GM18867 (cell line): ENCODE results near the gene OS9.
A peak's percentile ranks its signal among the peaks of the same experiment; 100 is the strongest.

Experiments used
- ATAC-seq: cut with Tn5 transposase; IDR thresholded peaks from one replicate; pipeline ENCODE4 v1.9.1; 2021; ENCODE audit warnings: mild to moderate bottlenecking, moderate library complexity; ENCODE audit not compliant: unreplicated experiment

The OS9 gene

GRCh38 chr12:57751788-57752667 is 58.1 kb downstream of the OS9 start, which contains the start of gene CDK4:
TSS of gene CDK4 (minus strand) at chr12:57752310. CDS start at chr12:57751717, 593 bp downstream.
- peak; percentile 68 for ATAC-seq

GRCh38 chr12:57752668-57753000 is 58.7 kb downstream of the OS9 start:
- ATAC-seq = no peak

- no peak for ATAC-seq
These were observed 59.9 kb downstream of the OS9 start for GRCh38 chr12:57753756-57754337.

- peak; percentile 41 for ATAC-seq
These were observed 60.7 kb downstream of the OS9 start, which contains the start of gene MARCHF9 for GRCh38 chr12:57754411-57755193. TSS of gene MARCHF9 (plus strand) at chr12:57755103. CDS start at chr12:57755529, 426 bp downstream.

- no peak for ATAC-seq
These were observed 61.2 kb downstream of the OS9 start for GRCh38 chr12:57755194-57755453.

- ATAC-seq = no peak
These were observed 61.8 kb downstream of the OS9 start for GRCh38 chr12:57755454-57756372.

- peak; percentile 22 for ATAC-seq
These were observed 62.7 kb downstream of the OS9 start for GRCh38 chr12:57756406-57757341.

GRCh38 chr12:57757771-57758170 is 63.8 kb downstream of the OS9 start:
- no peak for ATAC-seq

GRCh38 chr12:57758552-57759359 is 64.8 kb downstream of the OS9 start:
- no peak for ATAC-seq

- ATAC-seq = peak; percentile 34
These were observed 65.5 kb downstream of the OS9 start for GRCh38 chr12:57759360-57759980.

GRCh38 chr12:57760347-57760982 is 66.5 kb downstream of the OS9 start:
- no peak for ATAC-seq

GRCh38 chr12:57761391-57761998 is 67.6 kb downstream of the OS9 start:
- no peak for ATAC-seq

- ATAC-seq = no peak
These were observed 68.5 kb downstream of the OS9 start for GRCh38 chr12:57762463-57762862.

- no peak for ATAC-seq
These were observed 70.1 kb downstream of the OS9 start for GRCh38 chr12:57763881-57764661.

- ATAC-seq = peak; percentile 14
These were observed 70.7 kb downstream of the OS9 start for GRCh38 chr12:57764662-57765002.

GRCh38 chr12:57765003-57765697 is 71.2 kb downstream of the OS9 start:
- ATAC-seq = peak; percentile 64
